Hippocampal formation (tissue), 2 donors: ENCODE results near the gene LPIN2.
A peak's percentile ranks its signal among the peaks of the same experiment; 100 is the strongest.
"Not testable (repeated sequence)": the region's sequence is repeated elsewhere in the genome, so short reads cannot be mapped to it uniquely, and the experiment has no call there.

Experiments used
- DNase-seq, 2 donors: peaks; one replicate each; lab custom pipeline; 2025; lab: John Stamatoyannopoulos, UW

LPIN2 gene, protein sequence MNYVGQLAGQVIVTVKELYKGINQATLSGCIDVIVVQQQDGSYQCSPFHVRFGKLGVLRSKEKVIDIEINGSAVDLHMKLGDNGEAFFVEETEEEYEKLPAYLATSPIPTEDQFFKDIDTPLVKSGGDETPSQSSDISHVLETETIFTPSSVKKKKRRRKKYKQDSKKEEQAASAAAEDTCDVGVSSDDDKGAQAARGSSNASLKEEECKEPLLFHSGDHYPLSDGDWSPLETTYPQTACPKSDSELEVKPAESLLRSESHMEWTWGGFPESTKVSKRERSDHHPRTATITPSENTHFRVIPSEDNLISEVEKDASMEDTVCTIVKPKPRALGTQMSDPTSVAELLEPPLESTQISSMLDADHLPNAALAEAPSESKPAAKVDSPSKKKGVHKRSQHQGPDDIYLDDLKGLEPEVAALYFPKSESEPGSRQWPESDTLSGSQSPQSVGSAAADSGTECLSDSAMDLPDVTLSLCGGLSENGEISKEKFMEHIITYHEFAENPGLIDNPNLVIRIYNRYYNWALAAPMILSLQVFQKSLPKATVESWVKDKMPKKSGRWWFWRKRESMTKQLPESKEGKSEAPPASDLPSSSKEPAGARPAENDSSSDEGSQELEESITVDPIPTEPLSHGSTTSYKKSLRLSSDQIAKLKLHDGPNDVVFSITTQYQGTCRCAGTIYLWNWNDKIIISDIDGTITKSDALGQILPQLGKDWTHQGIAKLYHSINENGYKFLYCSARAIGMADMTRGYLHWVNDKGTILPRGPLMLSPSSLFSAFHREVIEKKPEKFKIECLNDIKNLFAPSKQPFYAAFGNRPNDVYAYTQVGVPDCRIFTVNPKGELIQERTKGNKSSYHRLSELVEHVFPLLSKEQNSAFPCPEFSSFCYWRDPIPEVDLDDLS

DNA sequence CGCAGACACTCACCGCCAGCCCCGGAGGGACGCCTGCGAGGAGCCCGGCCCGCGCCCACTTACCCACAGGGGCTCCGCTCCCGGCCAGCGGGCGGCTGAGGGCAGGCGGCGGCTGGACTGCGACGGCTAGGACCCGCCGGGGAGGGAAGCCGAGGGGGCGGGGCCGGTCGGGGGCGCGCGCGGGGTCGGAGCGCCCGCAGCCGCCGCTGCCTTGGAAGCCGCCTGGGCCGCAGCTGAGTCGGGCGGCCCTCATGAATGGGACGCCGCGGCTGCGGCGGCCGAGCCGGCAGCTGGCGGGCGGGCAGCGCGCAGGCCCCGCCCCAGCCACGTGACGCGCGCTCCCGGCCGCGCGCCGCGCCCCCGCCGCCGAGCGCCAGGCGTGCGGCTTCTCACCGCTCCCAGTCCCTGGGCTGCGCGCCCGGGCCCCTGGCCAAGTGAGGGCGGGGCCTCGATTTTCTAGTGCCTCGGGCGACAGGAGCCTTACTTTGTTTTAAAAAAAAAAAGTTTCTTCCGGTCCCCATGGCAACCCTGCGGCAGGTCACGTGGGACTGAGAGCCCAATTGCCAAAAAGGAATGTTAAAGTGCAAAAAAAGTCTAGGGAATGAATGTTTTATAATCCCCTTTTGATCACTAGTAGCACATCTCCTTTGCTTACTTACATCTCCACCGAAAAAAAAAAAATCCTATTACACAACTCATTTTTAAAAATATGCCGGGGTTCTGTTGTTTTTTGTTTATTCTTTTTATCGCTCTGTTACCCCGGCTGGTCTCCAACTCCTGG lies at the start of gene LPIN2:
TSS of gene LPIN2 (minus strand) at position 121 of the 781 bp plus-strand sequence. CDS start 52,304 bp downstream, outside the sequence.
- peak; percentile 83 to 88 for DNase-seq

DNA sequence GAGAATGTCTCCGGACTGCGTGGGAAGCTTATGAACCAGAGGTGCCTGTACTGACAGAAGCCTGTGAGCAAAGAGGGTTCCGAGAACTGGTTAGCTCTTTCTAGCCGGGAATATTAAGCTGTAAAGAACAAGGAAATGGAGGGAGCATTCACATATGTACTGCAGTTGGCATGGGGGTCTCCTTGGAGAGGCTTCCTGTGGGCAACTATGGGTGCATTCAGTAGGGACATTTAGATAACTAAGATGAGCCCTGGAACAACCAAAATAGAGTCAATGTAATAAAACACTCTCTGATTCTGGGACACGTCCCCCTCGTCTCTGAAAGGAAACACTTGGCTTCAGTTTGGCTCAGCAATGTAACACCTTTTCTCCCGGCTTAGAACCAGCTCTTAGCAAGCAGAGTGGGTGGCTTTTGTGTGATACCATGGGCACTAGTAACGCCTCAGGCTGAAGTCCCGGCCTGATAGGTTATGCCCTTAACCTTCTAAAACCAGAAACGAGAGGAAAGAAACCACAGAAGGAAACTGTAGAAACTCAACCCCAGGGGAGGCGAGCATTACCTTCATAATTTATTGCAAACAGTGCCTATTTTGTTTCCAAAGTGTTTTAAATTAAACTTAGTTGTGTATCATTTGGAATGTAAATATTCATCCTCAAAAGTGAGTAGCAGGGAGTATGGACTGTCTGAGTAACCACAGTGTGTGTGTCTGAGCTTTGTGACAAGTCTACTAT lies 48.8 kb upstream of the LPIN2 start:
- no peak for DNase-seq

DNA sequence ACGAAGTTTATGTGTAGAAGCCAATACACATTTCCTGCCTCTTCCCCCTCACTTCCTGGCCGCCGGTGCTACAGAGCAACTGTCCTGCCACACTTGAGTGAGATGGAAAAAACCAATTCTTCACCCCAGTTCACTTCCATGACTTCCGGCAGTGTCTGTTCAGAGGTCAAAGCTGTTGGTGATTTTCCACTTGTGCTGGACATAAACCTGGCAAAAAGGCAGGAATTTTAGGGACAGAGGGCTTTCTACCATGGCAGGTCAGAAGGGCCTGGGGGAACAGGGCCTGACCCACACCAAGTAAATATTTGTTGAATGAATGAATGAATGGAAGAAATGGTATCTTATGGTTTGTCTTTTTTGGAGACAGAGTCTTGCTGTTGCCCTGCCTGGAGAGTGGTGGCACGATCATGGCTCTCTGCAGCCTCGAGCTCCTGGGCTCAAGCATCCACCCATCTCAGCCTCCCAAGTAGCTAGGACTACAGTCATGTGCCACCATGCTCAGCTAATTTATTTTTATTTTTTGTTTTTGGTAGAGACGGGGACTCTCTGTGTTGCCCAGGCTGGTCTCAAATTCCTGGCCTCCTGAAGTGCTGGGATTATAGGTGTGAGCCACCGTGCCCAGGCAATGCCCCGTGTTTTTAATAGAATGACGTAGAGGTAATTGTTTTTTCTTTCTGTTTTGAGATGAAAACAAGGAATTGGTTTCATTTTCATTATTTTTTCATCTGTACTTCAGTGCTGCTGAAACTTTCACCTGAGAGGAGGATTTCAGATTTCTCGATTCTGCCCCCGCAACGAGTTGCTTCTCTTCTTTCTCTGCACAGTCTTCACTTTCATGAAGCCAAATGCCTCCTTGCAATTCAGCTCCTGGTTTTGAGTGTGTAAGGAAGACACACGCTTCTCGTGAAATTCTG lies 48.0 kb upstream of the LPIN2 start:
- no peak for DNase-seq

DNA sequence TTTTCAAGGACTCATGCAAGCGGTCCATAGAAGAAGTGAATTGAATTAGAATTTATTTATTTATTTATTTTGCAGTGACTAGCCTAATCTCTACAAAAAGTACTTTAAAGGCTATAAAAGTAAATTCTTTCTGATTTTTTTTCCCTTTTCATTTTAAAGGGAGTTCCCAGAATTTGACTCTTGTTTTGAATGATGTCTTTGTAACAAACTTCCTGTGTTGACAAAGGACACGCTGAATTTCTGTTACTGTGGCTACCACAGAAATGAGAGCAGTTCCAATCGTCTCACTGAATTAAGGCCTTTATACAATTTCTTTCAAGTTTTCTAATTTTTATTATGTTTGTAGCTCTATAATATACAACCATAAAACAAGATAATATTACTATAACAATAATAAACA lies 46.3 kb upstream of the LPIN2 start:
- DNase-seq = no peak

DNA sequence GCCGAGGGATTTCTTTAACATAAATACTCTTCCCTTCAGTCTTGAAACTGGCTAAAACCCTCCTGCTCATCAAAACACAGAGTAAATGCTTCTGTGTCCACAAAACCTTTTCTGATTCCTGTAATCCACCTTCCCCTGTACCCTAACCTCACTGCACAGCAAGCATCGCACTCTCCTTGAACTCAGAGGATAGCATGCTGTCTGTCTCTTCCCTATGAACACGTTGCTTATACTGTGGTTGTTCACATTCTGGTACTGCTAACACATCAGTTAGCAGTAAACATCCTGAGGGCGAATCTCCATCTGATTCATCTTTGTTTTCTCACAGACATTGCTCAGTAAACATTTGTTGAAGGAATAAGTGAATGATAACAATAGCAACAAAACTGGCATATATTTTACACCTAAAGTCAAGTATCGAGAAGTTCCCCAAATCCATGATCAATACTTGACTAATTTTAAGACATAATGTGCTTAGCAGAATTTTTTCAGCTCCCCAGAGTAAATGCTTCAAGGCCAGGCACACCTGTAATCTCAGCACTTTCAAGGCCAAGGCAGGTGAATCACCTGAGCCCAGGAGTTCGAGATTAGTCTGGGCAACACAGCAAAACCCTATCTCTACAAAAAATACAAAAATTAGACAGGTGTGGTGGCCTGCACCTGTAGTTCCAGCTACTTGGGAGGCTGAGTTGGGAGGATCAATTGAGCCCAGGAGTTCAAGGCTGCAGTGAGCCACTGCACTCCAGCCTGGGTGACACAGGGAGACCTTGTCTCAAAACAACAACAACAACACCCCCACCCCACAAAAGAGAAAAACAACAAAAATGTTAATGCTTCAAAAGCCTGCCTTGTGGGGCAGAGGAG lies 45.6 kb upstream of the LPIN2 start:
- DNase-seq = no peak

DNA sequence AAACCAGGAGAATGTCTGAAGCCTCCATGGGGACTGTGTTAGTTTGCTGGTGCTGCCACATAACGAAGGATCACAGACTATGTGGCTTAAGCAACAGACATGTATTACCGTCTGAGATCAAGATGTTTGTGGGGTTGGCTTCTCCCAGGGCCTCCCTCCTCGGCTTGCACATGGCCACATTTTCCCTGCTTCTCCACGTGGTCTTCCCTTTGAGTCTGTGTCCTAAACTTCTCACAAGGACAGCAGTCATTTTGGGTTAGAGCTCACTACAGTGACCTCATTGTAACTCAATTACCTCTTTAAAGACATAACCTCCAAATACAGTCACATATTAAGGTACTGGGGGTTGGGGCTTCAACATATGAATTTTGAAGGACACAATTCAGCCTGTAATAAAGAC lies 44.6 kb upstream of the LPIN2 start:
- no peak for DNase-seq

DNA sequence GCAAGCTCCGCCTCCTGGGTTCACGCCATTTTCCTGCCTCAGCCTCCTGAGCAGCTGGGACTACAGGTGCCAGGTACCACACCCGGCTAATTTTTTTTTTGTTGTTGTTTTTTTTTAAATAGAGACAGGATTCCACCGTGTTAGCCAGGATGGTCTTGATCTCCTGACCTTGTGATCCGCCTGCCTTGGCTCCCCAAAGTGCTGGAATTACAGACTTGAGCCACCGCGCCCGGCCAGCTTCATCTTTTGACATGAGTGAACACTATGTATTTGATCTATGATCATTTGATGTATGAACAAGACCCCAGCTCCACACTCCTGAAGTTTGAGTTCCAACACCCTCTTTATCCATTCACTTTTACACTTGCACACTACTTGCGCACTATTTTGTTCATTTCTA lies 43.4 kb upstream of the LPIN2 start:
- DNase-seq = no peak

DNA sequence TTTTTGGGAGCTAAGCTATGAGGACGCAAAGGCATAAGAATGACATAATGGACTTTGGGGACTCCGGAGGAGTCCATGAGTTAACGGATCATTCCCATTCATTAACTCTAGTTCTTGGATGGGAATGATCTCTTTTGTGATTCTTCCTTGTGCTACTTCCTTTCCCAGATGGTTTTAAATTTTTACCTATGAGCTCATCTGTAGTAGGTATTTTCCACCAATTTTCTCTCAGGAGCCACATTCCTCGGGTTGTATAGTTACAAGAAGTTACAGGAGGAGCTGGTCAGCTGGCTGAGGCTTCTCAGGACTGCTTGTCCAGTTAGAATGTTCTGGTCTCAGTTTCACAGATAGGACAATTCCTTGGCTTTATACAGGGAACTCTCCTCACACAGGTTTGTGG lies 42.9 kb upstream of the LPIN2 start:
- DNase-seq = no peak

DNA sequence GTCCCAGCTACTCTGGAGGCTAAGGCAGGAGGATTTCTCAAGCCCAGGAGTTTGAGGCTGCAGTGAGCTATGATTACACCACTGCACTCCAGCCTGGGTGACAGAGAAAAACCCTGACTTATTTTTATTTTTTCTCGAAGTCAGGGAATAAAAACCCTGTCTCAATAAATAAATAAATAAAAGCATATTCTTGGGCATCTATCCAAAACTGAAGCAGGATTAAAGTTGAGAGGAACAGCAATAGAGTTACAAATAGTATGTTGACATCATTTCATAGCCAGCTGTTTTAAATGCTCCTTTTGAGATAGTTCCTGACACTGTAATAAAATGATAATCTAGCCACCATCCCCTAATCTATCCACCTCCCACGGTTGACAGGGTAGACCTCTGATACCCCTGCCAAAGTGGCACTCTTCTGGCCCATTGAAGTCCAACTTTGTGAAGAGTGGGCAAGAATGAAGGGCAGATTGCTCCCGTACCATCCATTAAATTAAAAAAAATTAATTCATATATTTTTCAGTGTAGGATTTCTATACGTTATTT lies 42.3 kb upstream of the LPIN2 start:
- DNase-seq = no peak

DNA sequence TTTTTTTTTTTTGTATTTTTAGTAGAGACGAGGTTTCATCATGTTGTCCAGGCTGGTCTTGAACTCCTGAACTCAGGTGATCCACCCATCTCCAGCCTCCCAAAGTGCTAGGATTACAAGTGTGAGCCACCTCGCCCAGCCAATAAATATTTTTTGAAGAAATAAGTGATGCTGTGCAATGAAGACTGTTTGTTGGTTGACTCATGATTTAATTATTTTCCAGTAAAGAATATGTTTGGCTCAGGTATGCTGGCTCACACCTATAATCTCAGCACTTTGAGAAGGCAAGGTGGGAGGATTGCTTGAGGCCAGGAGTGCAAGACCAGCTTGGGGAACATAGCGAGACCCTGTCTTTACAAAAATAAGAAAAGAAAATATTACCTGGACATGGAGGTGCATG lies 41.8 kb upstream of the LPIN2 start:
- DNase-seq = no peak

DNA sequence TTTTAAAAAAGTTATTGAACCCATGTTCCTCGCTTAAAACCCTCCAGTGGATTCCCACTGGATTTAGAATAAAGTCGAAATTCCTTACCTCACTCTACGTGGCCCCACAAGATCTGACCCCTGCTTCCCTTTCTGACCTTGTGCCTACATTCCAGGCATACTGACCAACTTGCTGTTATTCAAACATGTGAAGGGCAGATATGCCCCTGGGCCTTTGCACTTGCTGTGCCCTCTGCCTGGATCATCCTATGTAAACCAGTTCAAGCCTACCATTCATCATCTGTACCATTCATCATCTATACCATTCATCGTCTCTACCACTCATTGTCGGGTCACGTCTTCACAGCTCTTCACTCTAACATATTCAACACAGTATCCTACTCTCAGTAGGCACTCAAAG lies 41.3 kb upstream of the LPIN2 start:
- no peak for DNase-seq

DNA sequence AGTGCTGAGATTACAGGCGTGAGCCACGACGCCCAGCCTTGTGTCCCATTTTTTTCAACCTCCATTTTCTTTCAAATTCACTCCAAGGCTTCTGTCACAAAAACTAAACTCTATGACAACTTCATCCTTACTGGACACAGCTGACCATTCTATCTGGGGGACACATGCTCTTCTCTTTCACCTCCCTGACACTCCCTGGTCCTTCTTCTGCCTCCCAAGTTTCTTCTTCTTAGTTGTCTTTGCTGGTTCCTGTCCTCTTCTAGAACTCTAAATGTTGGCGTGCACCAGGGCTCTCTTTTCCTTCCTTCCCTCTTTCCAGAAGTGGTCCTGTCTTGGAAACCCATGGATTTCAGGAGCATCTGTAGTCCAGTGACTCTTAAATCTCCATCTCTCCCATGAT lies 40.1 kb upstream of the LPIN2 start:
- DNase-seq = no peak

DNA sequence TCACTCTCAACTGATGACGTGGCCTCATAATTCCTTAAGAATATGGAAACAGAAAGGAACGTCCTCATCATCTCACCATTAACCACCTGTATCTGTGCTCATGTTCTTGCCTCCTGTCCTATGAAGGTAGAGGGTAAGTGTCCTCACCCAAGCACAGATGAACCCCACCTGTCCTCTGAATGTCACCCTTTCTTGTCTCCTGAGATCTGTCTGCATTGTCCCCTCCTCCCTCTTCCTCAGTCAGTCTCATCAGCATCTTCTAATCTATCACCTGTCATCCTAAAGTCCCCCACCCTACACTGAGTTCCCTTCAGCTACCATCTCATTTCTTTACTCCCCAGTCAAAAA lies 39.4 kb upstream of the LPIN2 start:
- no peak for DNase-seq

DNA sequence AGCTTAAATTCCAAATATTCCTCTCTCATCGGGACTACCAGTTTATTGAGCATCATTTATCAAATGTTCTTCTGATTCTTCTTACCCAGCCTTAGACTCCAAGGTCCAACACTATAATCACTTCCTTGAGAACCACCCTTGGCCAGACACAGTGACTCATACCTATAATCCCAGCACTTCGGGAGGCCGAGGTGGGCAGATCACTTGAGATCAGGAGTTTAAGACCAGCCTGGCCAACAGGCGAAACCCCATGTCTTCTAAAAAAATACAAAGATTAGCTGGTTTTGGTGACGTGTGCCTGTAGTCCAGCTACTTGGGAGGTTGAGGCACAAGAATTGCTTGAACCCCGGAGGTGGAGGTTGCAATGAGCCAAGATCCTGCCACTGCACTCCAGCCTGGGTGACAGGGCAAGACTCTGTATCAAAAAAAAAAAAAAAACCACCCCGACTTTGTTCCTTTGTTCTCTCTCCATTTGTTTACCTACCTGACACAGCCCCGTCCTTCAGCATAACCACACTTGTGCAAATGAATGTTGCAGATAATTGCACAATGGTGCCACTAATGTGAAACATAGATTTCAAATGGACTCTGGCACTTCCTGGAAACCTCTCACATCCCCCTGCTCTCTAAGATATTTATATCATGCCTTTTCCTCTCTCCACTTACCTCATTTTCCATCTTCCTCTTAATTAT lies 38.9 kb upstream of the LPIN2 start:
- DNase-seq = no peak

DNA sequence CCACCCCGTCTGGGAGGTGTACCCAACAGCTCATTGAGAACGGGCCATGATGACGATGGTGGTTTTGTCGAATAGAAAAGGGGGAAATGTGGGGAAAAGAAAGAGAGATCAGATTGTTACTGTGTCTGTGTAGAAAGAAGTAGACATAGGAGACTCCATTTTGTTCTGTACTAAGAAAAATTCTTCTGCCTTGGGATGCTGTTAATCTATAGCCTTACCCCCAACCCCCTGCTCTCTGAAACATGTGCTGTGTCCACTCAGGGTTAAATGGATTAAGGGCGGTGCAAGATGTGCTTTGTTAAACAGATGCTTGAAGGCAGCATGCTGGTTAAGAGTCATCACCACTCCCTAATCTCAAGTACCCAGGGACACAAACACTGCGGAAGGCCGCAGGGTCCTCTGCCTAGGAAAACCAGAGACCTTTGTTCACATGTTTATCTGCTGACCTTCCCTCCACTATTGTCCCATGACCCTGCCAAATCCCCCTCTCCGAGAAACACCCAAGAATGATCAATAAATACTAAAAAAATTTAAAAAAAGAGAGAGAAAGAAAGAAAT lies 37.0 kb upstream of the LPIN2 start:
- not testable (repeated sequence) for DNase-seq

DNA sequence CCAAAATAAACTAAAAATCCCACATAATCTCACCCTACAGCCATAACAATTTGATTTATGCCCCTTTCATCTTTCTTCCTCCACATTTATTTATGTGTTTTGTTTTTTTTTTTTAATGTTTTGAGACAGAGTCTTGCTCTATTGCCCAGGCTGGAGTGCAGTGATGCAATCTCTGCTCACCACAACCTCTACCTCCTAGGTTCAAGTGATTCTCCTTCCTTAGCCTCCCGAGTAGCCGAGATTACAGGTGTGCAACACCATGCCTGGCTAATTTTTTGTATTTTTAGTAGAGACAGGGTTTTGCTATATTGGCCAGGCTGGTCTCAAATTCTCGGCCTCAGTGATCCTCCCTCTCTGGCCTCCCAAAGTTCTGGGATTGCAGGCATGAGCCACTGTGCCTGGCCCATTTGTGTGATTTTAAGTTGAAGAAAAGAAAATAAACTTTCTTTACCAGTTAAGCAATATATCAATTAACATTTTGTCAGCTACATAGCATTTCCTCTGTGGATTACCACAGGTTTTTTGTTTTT lies 35.9 kb upstream of the LPIN2 start:
- DNase-seq = no peak

DNA sequence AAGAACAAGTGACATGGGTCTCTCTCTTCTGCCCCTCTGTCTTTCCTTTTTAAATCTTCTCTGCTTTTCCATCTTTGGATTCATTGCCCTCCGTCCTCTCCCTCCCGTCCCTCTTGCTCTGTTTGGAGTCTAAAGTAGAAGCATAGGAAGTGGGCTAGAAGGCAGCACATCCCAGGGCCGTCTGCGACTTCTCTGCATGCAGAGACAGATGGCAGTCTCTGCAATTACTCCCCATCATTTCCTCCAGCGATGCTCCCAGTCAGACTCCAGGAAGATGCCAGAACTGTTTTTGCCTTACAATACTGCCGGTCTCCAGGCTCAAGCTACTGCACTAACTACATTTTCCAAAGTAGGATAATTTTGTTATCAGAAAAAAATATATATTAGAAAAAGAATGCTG lies 35.2 kb upstream of the LPIN2 start:
- peak in 1 of 2 donors; percentile 8 for DNase-seq

DNA sequence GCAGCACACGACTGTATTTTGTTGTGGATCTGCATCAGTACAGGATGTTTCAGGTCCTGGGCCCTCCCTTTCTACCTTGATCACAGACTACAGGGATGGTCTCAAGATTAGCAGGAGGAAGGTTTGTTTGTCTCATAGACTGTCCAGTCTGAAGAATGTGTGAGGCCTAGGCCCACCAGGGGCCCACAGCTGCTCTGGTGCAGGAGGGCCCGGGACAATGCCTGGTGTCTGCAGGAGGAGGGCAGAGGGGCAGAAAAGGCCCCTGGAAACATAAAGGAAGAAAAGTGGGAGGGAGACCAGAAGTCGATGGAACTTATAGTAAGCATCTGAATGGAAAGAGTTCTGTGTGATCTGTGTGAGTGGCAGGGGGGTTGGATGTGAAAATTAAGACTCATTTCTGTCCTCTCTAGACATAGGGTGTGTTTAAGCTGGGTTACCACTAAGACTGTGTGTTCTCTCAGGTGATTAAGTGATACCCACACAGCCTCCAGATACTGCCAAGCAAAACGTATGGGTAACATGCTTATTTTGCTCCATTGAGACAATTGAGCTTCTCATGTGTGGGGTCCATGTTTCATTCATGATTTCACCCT lies 33.4 kb upstream of the LPIN2 start:
- no peak for DNase-seq
